MCF 10A (cell line): ENCODE data around the gene GUCY2D. TPM values are rescaled to one million over a fixed set of nuclear protein-coding genes. Genes with fewer than 3 reads are reported as not detected.

Experiments used
- BruUV-seq: library from RNA; stranded (reverse); fragments of 400-500 nt; replicated peaks from 2 replicates; lab custom pipeline; 2021; lab: Mats Ljungman, UMichigan
- CTCF ChIA-PET: fragments of 300-600 bp; sonication (Branson Sonifier 250); formaldehyde crosslinking; extraction: SDS; loops from one replicate; lab custom pipeline; 2021; ENCODE audit warnings: antibody characterized with exemption, inconsistent platforms; lab: Yijun Ruan, JAX
- POLR2A ChIA-PET: fragments of 300-600, 350-650 bp; sonication (Branson Sonifier 250); formaldehyde crosslinking; extraction: SDS; loops from one replicate; lab custom pipeline; 2020; ENCODE audit warnings: antibody characterized with exemption, inconsistent platforms; lab: Yijun Ruan, JAX
- DNase-seq: peaks from one replicate; pipeline ENCODE4 v3.0.0-alpha.2; 2018; ENCODE audit not compliant: unreplicated experiment
- H3K27ac Mint-ChIP-seq: one replicate; pipeline ENCODE4 v1.8.0; 2022; ENCODE audit warnings: mild to moderate bottlenecking, low read depth, mixed read lengths; ENCODE audit not compliant: unreplicated experiment
- H3K27me3 Mint-ChIP-seq: one replicate; pipeline ENCODE4 v1.8.0; 2022; ENCODE audit warnings: mixed read lengths; ENCODE audit not compliant: insufficient read depth, unreplicated experiment
- H3K36me3 Mint-ChIP-seq: one replicate; pipeline ENCODE4 v1.8.0; 2022; ENCODE audit warnings: mild to moderate bottlenecking, moderate library complexity, mixed read lengths; ENCODE audit not compliant: insufficient read depth, unreplicated experiment
- H3K4me1 Mint-ChIP-seq: one replicate; pipeline ENCODE4 v1.8.0; 2022; ENCODE audit warnings: mixed read lengths; ENCODE audit not compliant: insufficient read depth, unreplicated experiment
- H3K4me3 Mint-ChIP-seq: one replicate; pipeline ENCODE4 v1.8.0; 2022; ENCODE audit warnings: mild to moderate bottlenecking, moderate library complexity, mixed read lengths; ENCODE audit not compliant: unreplicated experiment
- H3K9me3 Mint-ChIP-seq: one replicate; pipeline ENCODE4 v1.8.0; 2022; ENCODE audit warnings: mixed read lengths; ENCODE audit not compliant: unreplicated experiment
- CTCF ChIP-seq: fragments of 200-600 bp; IDR thresholded peaks from one replicate; pipeline ENCODE4 v1.8.0; 2022; ENCODE audit warnings: antibody characterized with exemption, mild to moderate bottlenecking; ENCODE audit not compliant: unreplicated experiment
- intact Hi-C: fragments of 100-400 bp; cut with micrococcal nuclease; formaldehyde crosslinking; loops from 2 replicates; pipeline ENCODE4 v1.14.1; 2022
- total RNA-seq: library from RNA; stranded (reverse); gene quantifications from 2 replicates; pipeline ENCODE4 v1.2.3, GENCODE V29; 2022

Gene GUCY2D
- total RNA-seq, 1 experiment from 2014 or later, result not detected

GRCh38 chr17:7984904-7985303 lies 17.5 kb upstream of the GUCY2D start:
- POLR2A ChIA-PET, result interaction anchor here (0.5 kb wide), 1 partner anchor 53 kb away, joined by 4 read pairs; the partner anchor contains the start of genes CNTROB and TRAPPC1
- no peak for DNase-seq
- H3K9me3 Mint-ChIP-seq, result no peaks in the 10 kb centered on the region
- intact Hi-C loops, result loop anchor here (5.0 kb wide), 1 partner anchor 53 kb away; the partner anchor contains the start of genes CNTROB and TRAPPC1
- CTCF ChIA-PET, result interaction anchor here (1.1 to 11.9 kb wide), 4 partner anchors 12 to 123 kb away, joined by 3 to 145 read pairs (median 38); partner anchors contain the start of gene RNF227
- H3K4me3 Mint-ChIP-seq, result no peak overlapping the region
- no peak for TF ChIP-seq CTCF
- H3K27ac Mint-ChIP-seq, result no peak overlapping the region
- peaks cover 17% of the 10 kb centered on the region for H3K4me1 Mint-ChIP-seq
- BruUV-seq, result no TSS peak
- H3K27me3 Mint-ChIP-seq, result no peaks in the 10 kb centered on the region
- no peaks in the 10 kb centered on the region for H3K36me3 Mint-ChIP-seq

- H3K9me3 Mint-ChIP-seq, result no peaks in the 10 kb centered on the region
- H3K27ac Mint-ChIP-seq, result no peak overlapping the region
- H3K36me3 Mint-ChIP-seq, result no peaks in the 10 kb centered on the region
- peaks cover 13% of the 10 kb centered on the region for H3K4me1 Mint-ChIP-seq
- H3K4me3 Mint-ChIP-seq, result no peak overlapping the region
- no peak for TF ChIP-seq CTCF
- POLR2A ChIA-PET, result interaction anchor here (0.6 to 1.0 kb wide), 4 partner anchors 11 to 300 kb away, joined by 3 read pairs; partner anchors contain the start of gene TP53
- intact Hi-C loops, result no loop called here
- no peaks in the 10 kb centered on the region for H3K27me3 Mint-ChIP-seq
- CTCF ChIA-PET, result interaction anchor here (0.6 to 11.9 kb wide), 21 partner anchors 10 to 1205 kb away, joined by 3 to 145 read pairs (median 4); partner anchors contain the start of genes CNTROB, NAA38, RNF227 and TRAPPC1
- BruUV-seq, result no TSS peak
- DNase-seq, result no peak
Observed at GRCh38 chr17:7987112-7987893, 15.1 kb upstream of the GUCY2D start.

GRCh38 chr17:7988750-7989178 lies 13.7 kb upstream of the GUCY2D start:
- Mint-ChIP-seq H3K4me3 (peak overlapping the region; percentile 63), H3K27me3 (no peaks in the 10 kb centered on the region), H3K4me1 (peaks cover 13% of the 10 kb centered on the region), H3K36me3 (no peaks in the 10 kb centered on the region), H3K27ac (no peak overlapping the region), H3K9me3 (no peaks in the 10 kb centered on the region)
- TF ChIP-seq CTCF, result peak; percentile 56
- peak; percentile 91 for DNase-seq
- ChIA-PET CTCF (interaction anchor here (0.5 to 11.9 kb wide), 17 partner anchors 13 to 795 kb away, joined by 3 to 145 read pairs (median 5); partner anchors contain the start of genes CNTROB, RNF227 and TRAPPC1), POLR2A (interaction anchor here (0.6 to 2.5 kb wide), 15 partner anchors 27 to 609 kb away, joined by 3 to 27 read pairs (median 4); partner anchors contain the start of genes CNTROB, NAA38, RNF227 and TRAPPC1)
- intact Hi-C loops, result loop anchor here (1.0 to 2.0 kb wide), 4 partner anchors 68 to 246 kb away; no protein-coding TSS in a partner anchor
- BruUV-seq, result no TSS peak
